ENCODE results near the gene ITGAL.

DNA sequence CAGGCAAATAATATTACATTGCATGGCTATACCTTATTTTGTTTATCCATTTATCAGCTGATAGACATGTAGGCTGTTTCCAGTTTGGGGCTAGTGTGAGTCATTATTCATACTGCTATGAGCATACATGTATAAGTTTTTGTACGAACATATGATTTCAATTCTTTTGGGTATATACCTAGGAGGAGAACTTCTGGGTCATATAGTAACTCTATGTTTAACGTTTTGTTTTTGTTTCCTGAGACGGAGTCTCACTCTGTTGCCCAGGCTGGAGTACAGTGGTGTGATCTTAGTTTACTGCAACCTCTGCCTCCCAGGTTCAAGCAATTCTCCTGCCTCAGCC is 2.4 kb upstream of the ITGAL start:
- TF ChIP-seq CTCF (CRISPR knock-in tag; IDR thresholded peaks at IDR 0.05) (no peak), CREB1 (IDR thresholded peaks at IDR 0.05) (no peak), CREB1 (CRISPR knock-in tag; IDR thresholded peaks at IDR 0.05) (no peak), THAP7 (CRISPR knock-in tag; IDR thresholded peaks at IDR 0.05) (no peak), ZNF282 (IDR thresholded peaks at IDR 0.05; ENCODE audit: partially characterized antibody) (no peak), ZNF510 (CRISPR knock-in tag; IDR thresholded peaks at IDR 0.05; ENCODE audit: low read depth) (no peak)
